Stimulated activated naive CD4-positive, alpha-beta T cell treated with Interleukin-2 at 50 U/mL for 16 hours (primary cell): ENCODE results near the gene RALY.
A peak's percentile ranks its signal among the peaks of the same experiment; 100 is the strongest.

Experiments
- DNase-seq: peaks from one replicate; lab custom pipeline; 2025; lab: John Stamatoyannopoulos, UW

RALY gene

DNA sequence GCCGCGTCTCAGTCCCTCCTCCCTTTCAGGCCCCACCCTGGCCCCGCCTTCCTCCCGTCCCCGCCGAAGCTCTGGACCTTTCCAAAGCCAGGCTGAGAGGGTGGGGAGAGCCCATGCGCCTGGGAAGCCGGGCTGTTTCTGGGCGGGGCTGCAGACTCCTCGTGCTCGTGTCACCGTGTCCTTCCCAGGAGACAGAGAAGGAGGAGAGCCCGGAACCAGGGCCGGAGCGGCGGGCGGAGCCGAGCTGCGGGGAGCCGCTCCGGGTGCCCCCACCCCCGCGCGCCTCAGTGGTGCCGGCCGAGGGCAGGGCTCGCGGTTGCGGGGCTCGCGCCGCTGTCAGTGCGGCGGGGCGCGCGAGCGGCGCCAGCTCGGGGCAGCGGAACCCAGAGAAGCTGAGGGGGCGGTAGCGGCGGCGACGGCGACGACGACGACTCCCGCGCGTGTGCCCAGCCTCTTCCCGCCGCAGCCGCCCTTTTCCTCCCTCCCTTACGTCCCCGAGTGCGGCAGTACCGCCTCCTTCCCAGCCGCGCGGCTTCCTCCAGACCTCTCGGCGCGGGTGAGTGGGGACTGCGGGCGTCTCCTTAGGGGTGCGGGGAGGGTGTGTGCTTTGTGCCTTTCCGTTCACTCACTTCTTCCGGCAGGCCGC is at the start of gene RALY:
Gene RALY, plus strand, starts transcription at position 336 of the 646 bp plus-strand sequence. CDS start 78,164 bp downstream, outside the sequence.
- peak; percentile 90 for DNase-seq

DNA sequence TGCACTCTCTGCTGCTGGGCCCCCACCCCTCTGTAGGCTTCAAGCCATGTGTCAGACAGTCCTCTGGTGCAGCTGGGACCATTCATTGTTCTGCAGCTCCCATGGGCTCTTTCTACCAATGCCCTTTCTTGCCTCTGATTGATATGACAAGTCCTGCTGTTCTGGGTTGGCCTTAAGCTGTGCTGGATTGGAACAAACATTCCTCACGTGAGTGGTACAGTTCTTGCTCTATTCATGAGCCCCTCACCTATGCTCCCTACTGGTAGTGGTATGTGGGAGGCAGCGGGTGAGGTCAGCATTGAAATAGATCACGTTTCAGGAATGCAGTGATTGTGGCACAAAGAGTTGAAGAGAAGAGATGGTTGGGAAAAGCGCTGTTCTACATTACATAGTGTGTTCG is 48.8 kb upstream of the RALY start:
- no peak for DNase-seq

DNA sequence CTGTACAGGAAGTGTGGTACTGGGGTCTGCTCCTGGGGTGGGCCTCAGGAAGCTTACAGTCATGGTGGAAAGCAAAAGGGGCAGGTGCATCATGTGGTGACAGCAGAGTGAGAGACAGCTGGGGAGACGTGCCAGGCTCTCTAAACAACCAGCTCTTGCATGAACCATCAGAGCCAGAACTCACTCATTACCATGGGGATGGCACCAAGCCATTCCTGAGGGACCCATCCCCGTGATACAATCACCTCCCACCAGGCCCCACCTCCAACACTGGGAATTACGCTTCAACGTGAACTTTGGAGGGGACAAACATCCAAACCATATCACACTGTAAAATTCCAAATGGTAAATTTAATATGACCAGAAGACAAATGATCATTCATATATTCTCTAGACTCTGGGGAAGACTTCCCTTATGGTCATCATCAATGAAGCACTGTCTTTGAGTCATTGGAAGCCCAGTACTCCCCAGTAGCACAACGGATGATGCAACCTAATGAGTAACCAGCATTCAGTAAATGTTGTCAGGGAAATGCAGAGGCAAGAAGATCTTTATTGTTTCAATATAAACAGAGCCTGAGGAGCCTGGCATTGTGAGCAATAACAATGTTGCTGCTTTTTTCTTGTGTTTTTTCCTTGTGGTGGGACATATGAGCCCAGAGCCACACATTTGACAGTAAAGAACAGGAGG is 48.2 kb upstream of the RALY start:
- no peak for DNase-seq

DNA sequence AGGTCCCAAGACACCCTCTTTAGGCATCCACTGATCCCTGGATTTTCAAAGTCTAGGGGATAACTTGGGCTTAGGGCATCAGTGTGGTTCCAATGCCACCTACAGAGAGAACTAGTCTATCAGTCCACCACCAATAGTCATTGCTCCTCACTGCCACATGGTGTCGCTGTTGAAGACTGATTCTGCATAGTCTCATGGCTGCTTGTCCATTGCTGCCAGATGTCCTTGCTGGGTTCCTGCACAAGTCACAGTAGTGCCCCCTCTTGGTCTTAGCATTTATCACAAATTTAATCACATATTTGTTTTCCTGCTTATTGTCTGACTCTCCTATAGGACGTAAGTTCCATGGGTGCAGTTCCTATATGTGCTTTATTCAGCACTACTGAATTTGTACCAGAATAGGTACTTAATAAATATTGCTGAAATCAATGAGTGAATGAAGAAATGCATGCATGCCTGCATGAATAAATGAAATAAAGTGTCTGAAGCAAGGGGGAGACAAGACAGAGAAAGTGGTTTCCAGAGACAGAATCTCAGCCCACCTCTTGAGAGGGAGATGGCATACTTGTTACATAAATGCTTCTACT is 45.9 kb upstream of the RALY start:
- no peak for DNase-seq

DNA sequence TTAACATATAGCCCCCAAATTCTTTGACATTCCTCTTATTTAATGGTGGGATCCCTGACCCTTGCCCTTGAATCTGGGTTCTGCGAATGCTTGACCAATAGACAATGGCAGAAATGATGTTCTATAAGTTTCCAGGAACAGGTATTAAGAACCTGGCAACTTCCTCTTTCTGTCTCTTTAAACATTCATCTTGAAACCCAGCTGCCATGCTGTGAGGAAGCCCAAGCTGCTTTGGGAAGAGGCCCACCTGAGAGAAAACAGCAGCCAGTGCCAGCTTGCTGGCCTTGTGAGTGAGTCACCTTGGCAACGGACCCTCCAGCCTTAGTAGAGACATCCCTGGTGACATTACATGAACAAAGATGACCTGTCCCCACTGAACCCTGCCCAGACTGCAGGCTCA is 45.2 kb upstream of the RALY start:
- DNase-seq: no peak

DNA sequence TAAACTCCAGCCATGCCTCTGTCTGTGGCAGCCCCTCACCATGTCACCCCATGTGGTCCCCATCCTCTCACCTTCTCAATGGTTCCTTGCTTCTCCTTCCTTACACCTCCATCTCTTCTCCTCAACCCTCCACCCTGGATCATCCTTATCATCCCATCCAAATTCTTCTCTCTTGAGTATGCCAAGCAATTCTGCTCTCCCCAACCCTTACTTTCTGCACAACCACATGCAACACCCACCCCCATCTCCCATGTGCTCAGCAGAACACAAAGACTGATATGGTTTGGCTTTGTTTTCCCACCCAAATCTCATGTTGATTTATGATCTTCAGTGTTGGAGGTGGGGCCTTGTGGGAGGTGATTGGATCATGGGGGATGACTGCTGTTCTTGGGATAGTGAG is 42.5 kb upstream of the RALY start:
- no peak for DNase-seq

DNA sequence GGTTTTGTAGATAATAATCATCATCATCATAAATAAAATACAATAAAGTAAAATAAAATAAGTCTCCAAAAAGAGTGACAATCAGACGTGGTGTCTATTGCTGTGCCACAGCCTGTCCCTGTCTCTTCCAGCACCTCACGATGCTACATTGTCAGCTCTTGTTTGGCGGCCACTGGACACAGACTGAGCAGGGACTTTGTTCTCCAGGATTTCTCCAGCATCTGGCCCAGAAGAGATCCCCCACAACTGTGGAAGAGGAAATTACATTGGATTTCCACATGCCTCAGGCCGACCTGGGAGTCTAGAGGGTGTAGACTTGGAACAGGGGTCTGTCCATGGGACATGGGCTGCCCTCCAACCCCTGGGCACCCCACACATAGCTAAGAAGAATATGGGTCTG is 39.2 kb upstream of the RALY start:
- no peak for DNase-seq

DNA sequence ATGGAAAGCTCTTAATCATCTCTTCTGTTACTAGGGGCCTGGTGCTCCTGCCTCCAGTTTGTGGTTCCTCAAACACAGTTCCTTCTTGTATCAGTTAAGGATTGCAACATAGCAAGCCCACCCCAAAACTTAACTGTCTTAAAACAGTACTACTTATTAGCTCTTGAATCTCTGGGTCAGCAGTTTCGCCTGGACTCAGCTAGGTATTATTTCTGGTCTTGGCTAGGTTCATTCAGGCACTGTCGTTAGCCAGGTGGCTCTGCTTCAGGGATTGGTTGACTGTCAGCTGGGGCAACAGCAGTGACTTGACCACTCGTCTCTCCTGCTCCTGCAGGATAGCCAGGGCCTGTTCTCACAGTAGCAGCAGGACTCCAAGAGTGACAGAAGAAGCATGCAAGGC is 30.0 kb upstream of the RALY start:
- DNase-seq: no peak

DNA sequence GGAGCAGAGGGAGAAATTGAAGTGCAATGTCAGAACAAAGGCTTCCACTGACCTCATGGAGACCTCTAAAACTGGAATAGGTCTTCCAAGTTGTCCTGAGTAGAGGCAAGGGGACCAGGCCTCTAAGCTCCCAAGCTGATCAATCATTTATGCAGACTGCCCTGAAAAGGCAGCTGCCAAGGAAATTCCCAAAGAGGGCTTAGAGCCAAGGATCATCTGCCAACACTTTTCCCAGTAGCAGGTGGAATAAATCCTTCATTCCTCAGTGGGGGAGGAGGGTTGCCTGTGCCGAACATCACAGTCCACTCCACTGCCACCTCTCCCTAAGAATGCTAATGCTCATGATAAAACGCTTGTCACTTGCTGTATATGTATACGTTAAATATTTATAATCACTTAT is 29.3 kb upstream of the RALY start:
- no peak for DNase-seq

DNA sequence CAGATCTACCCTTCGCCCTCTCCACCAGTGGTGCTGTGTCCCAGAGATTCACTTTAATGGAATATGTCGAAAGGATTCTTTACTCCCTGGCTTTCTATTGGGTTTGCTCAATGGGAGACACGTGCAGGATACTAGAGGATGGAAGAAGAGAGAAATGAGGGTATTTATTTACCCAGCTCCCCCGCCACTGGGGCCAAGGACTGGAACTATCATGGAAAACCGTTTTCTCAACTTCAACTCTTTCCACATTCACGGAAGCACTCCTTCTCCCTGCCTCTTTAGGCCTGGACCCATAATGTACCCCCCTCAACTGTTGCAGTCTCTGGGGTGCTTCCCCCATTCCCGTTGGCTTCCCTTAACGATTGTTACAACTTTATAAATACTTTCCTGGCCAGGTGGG is 26.6 kb upstream of the RALY start:
- no peak for DNase-seq

DNA sequence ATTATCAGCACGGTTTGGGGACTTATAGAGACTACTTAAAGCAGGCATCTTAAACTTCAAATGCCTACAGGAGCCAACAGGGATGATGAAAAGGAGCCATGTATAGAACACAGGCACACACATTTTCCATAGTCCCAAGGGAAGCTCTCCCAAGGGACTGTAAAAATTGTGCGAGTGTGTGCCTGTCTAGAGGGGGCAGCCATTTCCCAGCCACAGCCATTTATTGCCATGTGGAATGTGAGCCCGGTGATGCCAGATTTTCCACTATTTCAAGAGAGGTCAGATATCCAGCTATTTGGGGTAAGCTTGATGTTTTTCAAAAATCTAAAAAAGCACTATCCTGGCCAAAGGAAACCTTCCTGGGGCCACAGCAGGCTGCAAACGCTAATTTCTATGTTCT is 24.1 kb upstream of the RALY start:
- no peak for DNase-seq

DNA sequence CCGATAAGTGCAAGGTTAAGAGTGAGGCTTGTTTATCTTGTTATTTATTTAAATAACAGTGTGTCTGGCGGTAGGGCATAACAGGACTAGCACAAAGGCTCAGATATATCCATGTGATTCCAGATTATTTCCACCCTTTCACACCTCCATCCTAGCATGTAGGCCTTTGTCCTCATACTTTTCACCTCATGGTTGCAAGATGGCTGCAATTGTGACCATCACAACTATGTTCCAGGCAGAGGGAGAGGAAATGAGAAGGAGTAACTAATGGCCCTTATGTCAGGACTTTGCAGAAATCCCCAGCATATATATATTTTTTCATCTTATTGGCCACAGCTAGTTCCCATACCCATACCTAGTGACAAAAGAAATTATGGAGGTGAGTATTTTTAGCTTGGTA is 23.5 kb upstream of the RALY start:
- no peak for DNase-seq

DNA sequence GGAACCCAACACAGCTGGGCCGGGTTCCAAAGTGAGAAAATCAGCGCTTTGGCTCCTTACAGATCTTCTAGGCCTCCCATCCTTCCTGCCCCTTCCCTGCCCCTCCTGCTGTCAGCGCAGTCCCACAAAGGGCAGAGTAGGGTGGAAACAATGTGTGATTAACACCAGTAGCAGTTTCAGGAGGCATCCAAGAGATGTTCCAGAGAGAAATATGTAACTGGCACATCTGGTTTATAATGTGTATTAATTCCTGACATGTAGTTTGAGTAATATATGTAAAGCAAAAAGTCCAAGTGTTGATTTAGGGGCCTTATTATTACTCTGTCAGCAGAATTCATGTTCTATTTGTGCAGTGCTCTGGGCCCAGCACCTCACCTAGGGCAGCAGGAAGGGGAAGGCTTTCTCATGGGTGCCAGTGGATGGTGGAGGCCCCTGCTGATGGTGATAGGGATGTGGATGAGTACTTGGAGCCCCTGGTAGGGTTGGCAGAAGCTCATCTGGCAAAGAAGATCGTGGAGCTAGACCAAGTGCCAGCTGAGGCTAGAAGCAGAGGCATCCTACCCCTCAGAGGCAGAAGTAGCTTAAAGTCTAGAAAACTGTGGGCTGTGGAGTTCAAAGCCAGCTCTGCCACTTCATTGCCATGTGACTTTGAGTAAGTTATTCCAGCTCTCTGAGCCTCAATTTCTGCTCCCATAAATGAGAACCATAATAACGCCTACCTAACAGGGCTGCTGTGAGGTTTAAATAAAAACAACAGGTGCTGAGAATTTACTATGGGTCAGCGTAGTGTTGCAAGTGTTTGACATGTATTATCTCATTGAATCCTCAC is 22.4 kb upstream of the RALY start:
- DNase-seq: no peak

DNA sequence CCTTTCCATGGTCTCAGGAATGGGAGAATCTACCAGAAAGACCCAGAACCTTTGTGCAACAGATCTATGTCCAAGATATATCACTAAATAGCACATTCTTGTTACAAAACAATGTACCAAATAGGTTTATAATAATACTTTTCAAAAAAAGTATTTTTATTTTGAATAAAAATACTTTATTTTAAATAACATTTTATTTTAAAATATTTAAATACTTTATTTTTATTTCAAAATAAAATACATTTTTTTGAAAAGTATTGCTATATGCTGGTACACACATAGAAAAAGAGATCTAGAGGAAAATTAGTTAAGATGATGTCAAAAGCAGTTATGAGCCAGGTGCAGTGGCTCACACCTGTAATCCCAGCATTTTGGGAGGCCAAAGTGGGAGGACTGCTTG is 16.8 kb upstream of the RALY start:
- DNase-seq: no peak

DNA sequence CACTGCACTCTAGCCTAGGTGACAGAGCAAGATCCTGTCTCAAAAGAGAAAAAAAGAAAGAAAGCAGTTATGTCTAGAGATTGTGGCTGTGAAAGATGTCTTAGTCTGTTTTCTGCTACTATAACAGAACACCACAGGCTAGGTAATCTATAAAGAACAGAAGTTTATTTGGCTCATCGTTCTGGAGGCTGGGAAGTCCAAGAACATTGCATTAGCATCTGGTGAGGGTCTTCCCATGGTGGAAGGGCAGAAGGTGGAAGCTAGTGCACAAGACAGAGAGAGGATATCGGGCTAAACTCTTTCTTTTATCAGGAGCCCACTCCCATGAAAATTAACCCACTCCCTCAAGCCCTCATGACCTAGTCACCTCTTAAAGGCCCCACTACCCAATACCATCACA is 16.2 kb upstream of the RALY start:
- no peak for DNase-seq

DNA sequence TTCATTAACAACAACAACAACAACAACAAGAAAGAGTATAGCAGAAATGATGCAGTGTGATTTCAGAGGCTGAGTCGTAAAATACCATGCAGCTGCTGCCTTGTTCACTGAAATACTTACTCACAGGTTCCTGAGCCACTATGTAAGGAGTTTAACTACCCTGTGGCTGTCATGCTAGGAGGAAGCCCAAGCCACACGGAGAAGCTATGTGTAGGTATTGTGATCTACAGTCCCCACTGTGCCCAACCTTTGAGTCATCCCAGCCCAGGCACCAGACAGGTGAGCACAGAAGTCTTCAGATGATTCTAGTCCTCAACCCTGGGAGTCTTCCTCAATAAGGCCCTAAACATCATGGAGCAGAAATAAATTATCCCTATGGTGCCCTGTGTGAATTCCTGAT is 14.6 kb upstream of the RALY start:
- no peak for DNase-seq

DNA sequence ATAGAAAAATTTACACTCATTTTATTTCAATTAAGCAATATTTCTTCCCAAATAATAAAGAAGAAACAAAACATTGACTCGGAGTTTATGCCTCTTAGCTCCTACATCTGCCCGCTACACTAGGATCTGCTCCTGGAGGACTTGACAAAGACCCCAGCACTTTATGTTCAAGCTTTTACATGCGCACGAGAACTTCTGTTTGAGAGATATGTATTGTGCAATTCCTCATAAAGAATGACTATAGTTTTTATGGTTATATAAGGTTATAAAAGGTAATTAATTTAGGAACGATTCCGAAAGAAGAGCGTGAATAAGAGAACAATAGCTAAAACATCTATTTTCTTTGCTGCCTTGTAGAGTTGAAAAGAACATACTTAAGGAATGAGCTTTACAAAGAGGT is 12.4 kb upstream of the RALY start:
- no peak for DNase-seq

DNA sequence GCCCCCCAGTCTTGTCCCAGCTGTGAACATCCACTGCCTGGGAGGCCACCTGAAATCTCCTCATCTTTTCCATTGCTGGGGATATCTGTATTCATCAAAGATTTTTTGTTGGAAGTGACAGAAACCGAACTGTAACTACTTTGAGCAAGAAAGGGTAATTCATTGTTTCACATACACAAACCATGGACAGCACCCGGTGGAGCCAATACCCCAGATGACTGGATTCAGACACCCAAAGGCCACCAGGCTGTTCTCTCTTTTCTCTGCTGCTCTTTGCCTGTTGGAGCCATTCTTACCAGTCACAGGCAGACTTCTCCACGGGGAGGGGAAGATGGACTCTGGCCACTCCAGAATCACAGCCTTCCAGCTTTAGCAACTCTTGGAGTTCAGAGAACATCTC is 11.7 kb upstream of the RALY start:
- no peak for DNase-seq

DNA sequence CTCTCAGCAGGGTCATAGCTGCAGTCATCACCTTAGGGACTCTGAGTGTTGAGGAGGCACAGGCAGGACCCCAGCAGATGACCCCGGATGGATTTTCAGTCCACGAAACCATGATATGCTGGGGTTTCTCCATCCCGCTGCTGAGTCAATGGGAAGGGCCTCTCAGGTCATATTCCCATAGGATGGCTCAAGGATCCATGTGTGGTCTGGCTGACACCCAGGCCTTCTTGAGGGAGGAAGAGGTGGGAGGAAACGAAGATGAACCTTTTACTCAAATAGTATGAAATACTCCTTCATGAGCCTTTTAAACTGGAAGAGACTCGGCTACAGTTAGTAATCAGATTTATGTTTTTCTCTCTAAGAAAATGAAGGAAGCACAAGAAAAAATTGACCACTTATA is 10.3 kb upstream of the RALY start:
- DNase-seq: no peak

DNA sequence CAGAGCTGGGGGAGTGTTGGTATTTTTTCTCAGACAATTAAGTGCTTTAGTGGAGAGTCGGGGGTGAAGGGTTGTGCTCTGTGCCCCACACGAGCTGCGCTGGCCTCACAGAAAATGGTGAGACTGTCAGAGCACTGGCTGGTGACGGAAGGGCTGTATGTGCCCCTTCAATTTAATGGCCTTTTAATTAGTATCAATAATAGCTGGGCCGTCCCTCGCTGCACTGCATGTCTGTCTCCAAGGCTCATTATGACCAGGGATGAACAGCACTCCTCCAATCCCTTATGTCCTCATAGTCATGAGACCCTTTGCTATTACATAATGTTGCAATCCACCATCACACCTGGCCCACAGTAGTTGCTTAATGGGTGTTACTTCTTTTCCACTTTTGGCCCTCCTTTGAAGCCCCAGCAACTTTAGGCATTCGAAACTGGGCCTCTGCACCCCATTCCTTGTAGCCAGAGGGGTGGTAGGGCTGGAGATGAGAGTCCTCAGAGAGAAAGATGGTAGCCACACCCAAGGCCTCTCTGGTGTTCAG is 9.5 kb upstream of the RALY start:
- no peak for DNase-seq

DNA sequence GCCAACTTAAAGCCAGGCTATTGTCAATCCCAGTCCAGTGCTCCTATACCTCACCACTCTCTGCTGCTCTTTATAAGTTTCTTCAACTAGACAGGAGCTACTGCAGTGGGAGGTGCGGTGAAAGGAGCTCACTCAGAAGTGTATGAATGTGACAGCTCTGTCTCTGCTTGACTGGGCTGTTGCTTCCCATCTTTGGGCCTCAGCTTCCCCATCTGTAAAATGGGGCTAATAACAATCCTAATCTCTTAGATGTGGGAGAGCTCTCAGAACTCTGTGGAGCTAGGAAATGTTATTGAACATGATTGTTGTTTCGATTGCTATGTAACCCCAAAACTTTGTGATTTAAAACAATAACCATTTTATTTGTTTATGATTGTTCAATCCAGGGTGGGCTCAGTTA is 8.4 kb upstream of the RALY start:
- DNase-seq: no peak

DNA sequence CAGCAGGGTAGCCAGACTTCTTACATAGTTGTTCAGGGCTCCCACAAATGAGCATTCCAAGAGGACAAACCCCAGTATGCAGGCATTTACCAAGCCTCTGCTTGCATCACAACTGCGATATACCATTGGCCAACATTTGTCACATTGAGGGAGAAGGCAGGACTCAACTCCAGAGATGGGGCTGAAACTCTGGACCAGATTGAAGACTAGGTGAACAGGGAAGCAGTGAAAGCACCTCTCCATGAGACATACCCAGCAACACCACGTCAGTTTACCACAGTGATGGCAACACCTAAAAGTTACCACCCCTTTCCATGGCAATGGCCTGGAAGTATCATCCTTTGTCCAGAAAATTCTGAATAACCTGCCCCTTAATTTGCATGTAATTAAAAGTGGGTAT is 7.9 kb upstream of the RALY start:
- no peak for DNase-seq
